T47D (cell line): ENCODE measurements around the gene LYVE1.

Experiments
- DNase-seq, 2 experiments: peaks; one replicate each; pipeline versions ENCODE4 v3.0.0 to v3.0.0-alpha.2; 2011 to 2012; ENCODE audit warnings: low read depth in 1 of 2, low spot score in 1 of 2
- JUND ChIP-seq: IDR thresholded peaks from 2 replicates; pipeline ENCODE4 v1.6.1; 2012; ENCODE audit warnings: low read depth
- in situ Hi-C: cut with HindIII; loops from 2 replicates; pipeline ENCODE4 v1.10.0; 2016; ENCODE audit warnings: low sequenced_read_pairs, low pct_unique_long_range_greater_than_20kb

The LYVE1 gene, protein sequence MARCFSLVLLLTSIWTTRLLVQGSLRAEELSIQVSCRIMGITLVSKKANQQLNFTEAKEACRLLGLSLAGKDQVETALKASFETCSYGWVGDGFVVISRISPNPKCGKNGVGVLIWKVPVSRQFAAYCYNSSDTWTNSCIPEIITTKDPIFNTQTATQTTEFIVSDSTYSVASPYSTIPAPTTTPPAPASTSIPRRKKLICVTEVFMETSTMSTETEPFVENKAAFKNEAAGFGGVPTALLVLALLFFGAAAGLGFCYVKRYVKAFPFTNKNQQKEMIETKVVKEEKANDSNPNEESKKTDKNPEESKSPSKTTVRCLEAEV

DNA sequence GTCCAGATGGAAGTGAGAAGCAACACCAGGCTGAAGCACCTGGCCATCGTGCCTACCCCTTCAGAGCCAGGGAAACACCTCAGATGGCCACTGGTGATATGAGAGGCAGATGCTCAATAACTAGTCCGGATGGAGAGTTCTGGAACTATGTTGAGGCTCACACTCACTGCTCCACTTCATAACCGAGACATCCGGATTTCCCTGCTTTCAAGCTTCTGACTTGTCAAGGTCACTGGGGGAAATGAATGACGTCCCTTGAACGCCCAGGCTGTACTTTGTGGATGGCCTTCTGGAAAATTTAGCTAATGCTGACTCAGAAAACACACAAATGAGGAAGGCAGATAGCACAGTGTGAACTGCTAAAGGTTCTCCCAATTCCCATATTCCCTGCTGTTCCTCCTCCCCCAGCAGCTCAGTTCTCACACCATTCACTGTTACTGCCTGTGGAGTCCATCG is at the start of gene LYVE1:
TSS of gene LYVE1 (minus strand) at position 180 of the 456 bp plus-strand sequence. CDS start at position 47, 133 bp downstream.
- in situ Hi-C loops, result no loop called here

DNA sequence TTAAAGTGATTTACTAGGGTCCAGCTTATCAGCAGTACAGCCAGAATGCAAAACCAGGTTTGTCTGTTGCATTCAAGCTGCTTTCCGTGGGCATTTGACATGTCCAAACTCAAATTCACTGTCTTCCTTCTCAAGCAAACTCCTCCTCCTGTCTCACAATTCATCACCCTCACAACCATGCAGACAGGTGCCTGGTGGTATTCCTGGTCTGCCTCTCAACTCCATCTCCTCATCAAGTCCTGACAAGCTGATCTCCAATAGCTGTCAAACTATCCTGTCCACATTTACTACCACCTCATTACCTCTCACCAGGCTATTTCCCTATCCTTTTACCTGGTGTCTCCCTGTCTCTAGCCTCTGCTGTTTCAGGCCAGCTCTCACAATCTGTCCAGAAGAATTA is 49.1 kb upstream of the LYVE1 start:
- DNase-seq, result no peak
- TF ChIP-seq JUND, result no peak
- in situ Hi-C loops, result no loop called here

More for the DNA sequence above, at the start of gene LYVE1:
- TF ChIP-seq JUND, result no peak
- no peak for DNase-seq

DNA sequence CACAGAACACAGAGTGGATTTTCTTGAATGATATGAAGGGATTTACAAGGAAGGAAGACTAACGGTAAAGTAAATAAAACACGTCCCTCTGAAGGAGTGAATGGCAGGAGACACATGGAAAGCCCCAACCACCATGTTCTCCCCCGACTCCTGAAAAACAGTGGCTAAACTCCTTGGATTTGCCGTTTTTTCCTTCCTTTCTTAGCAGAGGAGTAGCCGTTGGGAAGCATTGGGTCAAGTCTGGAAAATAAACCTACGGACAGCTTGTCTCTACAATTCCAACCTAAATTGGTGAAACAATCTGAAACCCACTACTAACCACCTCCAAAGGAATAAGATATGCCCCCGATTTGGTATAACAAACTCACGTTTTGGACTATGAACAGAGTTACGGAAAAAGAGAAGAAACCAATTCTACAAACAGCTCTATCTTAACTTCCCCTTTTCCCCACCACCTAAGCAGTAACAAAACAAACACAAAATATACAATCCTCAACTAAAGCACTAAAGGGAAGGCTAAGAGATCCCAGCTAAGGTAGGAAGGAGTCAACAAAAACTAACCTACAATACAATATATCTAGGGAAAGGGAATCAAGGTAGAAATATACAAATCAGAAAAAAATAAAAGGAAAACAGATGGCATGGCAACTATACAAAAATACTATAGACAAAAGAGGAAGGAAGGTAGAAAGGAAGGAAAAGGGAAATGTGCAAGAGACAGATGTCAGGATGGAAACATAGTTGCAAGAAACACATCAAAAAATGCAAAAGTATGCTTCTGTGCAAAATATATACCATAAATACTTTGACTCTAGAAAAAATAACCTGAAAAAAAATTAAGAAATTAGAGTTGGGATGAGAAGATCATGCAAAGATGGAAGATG is 43.8 kb upstream of the LYVE1 start:
- no peak for DNase-seq
- in situ Hi-C loops, result no loop called here
- TF ChIP-seq JUND, result no peak

DNA sequence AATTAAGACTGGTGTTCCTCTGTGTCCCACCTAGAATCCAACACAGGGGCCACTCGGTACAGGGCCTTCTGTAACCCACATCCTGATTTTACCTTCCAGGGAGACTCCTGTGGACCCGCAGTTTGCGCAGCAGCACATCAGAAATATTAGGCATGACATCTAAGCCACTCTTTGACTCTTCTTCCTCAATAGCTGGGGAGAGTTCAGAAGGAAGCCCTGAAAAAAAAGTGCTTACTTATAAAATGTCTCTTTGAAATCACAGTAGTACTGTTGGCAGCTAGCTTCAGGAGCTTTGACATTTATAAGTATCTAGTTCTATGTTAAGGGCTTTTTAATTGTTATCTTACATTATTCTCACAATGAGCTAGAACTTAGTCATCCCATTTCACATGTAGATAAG is 41.2 kb upstream of the LYVE1 start:
- in situ Hi-C loops, result no loop called here
- DNase-seq, result no peak
- no peak for TF ChIP-seq JUND

DNA sequence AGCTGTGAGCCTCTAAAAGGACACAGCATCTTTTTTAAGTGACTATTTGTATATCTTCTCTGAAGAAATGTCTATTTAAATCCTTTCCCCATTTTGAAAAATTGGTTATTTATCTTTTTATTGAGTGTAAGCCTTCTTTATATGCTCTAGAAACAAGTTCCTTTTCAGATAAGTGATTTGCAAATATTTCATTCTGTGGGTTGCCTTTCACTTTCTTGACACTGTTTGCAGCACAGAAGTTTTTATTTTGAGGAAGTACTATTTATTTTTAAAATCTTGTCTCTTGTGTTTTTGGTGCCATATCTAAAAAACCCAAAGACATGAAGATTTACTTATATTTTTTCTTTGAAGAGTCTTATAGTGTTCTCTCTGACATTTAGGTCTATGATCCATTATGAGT is 40.1 kb upstream of the LYVE1 start:
- no peak for TF ChIP-seq JUND
- DNase-seq, result no peak
- in situ Hi-C loops, result no loop called here

DNA sequence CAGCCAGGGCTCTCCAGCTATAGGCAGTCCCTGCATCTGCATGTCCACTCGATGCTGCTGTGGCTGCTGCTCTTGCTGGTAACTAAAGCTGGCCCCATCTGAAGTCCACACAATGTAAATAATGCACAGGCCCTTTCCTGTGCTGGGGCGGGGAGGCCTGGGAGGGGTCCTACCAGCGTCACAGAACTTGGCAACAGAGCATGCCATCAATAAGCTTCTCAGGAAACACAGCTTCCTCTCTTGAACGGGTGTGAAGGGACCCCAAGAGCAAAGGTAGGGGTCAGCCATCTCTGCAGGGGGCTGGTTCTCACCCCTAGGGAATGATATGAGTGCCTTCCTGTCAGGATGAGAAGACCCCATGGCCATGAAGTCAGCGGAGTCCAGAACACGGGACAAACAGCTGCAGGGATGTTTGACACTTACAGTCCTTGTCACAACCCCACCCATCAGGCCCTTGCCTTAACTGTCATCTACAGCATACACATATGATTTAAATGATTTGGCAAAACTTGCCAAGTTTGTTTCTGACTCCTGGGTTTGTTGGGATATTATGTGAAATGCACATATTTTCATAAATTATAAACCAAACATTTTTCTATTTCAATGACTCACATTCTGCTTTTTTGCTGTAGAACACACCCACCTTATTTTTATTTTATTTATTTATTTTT is 39.1 kb upstream of the LYVE1 start:
- DNase-seq, result no peak
- in situ Hi-C loops, result no loop called here
- no peak for TF ChIP-seq JUND

DNA sequence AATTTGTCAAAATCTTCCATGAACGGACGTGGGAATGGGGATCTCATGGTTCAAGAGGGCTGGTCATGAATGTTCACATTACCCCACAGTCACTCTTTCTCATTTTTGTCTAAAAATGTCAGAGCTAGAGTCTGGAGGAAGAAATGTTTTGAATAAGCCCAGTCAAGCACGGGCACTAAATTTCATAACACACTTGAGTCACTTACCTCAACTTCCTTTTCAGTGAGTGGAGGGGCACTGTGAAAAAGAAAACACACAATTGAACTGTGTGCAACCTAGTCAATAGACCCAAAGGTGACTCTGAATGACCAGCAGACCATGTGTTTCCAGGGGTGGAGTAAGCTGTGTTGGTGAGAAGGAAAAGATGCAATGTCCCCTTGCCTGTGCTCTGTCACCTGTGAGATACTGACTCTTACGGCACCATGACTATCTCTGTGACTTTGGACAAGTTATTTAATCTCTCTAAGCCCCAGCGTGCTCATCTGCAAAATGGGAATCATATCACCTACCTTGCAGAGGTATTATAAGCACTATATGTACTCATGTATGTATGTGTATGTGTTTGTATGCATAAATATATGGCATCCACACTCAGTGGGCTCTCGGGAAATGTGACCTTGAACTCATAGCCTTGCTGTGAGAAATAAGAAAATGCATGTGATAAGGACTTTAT is 38.2 kb upstream of the LYVE1 start:
- in situ Hi-C loops, result no loop called here
- TF ChIP-seq JUND, result no peak
- DNase-seq, result no peak

DNA sequence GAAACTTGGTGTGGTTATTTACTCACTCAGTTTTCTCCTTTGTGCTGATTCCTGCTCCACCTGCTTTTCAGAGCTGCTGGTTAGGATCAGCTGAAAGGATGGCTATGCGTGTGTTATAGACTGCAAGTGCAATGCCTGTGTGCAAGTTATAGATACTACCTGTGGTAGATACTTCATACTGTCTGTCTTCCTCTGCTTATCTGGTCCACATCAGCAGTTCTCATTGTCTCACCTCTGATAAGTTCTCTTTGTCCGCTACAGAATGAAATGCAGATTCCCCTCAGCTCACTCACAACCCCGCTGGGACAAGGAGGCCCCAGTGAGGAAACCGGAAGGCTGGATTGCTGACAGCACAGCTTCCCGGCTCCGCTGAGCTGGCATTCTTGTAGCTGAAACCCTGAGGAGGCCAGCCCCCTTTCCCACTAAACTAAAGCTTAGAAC is 37.5 kb upstream of the LYVE1 start:
- in situ Hi-C loops, result no loop called here
- no peak for DNase-seq
- no peak for TF ChIP-seq JUND

DNA sequence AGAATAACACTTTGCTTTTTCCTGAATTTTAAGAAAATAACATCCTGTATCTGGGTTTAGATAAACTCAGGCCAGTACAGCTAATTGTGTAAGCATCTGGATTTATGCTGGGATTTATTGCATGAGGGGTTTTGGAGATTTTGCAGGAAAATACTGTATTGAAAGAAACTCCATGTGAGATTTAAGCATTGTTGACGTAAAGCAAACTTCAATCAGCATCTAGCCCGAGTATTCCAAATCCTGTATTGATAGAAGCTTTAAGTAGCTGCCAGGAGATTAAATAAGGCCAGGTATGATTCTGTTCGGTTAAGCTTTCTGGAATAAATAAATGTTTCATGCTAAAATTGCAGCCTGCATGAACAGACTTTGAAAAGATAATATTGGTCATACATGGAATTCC is 36.3 kb upstream of the LYVE1 start:
- no peak for DNase-seq
- no peak for TF ChIP-seq JUND
- in situ Hi-C loops, result no loop called here

DNA sequence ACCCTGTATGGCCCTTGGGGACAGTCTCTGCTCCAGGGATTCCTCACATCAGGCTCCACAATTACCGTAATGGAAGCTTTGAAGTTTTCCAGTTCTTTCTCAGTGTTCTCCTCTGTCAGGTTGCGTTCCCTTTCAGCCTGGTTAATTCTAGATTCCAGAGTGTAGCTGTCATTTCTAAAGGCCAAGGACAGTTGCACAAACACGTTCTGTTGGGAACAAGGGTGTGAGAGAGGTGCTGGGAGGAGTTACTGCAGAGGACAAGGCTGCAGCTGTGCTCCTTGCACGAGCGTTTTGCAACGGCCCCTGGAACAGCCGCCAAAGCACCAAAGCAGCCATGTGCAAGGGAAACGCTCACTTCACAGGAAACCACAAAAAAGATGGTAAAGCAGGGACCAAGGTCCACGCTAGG is 35.9 kb upstream of the LYVE1 start:
- in situ Hi-C loops, result no loop called here
- no peak for DNase-seq
- TF ChIP-seq JUND, result no peak

DNA sequence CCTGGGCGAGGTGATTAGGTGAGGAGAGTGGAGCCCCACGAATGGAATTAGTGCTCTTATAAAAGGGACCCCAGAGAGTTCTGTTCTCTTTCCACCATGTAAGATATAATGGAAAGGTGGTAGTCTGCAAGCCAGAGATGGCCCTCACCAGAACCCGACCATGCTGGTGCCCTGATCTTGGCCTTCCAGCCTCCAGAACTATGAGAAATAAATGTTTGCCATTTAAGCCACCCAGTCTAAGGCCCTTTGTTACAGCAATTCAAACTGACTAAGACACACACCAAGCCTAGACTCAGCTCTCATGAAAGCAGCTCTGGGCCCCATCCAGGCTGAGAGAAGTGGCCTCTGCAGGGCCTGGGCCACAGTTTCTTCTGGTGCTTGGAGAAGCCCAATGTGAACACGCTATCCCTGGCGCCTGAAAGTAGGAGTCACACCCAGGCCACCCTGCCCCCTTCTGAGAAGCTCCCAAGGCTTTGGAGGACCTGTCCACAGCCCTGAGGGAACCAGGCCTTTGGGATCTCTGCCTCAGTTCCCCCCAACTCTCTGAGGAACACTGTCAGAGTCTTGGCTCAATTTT is 35.3 kb upstream of the LYVE1 start:
- in situ Hi-C loops, result no loop called here
- TF ChIP-seq JUND, result no peak
- DNase-seq, result no peak

DNA sequence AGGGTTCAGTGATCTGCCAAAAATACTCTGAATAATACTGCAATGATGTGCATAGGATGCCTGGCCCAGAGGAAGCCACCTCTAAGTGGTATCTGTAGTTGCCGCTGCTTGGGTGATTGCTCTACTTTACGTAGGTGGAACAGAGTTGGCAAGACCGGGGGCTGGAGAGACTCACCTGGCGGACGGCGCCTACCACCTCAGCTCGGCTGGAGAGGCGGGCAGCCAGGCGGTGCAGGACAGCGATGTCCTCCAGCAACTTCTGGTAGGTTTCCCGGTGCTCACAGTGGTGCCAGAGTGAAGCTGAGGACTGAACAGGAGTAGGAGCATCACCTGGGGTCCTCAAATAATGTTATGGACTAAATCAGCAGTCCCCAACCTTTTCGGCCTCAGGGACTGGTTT is 34.5 kb upstream of the LYVE1 start:
- no peak for TF ChIP-seq JUND
- in situ Hi-C loops, result no loop called here
- DNase-seq, result no peak
